Measurements from ENCODE around the gene NXPH4.

DNA sequence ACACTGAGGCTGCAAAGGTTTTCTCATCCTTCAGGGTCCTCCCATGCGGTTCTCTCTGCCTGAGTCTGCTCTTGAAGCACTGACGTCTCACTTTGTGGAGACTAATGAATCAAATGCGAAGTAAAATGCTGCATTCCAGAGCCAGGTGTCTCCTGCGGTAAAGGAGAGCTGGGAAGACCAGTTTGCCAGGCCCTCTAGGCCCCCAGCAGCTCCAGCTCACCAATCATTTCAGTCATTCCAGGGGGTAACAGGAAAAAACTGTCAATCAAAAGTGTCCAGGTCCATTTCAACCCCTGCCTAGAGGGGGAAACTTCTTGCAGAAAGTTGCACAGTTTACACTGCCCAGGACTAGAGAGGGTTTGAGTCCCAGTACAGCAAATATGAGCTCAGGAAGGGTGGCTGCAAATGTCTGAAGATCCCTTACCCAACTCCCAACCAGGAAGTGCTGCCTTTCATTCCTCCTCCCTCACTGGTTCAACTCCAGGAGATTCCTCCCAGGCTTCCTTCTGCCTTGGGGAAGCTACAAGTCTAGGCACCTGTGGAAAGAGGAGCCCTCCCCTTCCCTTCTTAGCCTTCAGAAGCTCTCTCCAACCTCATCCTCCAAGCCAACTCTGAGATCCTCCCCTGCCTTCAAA, 2.7 kb upstream of the NXPH4 start:
- TF ChIP-seq, protein P1, sequence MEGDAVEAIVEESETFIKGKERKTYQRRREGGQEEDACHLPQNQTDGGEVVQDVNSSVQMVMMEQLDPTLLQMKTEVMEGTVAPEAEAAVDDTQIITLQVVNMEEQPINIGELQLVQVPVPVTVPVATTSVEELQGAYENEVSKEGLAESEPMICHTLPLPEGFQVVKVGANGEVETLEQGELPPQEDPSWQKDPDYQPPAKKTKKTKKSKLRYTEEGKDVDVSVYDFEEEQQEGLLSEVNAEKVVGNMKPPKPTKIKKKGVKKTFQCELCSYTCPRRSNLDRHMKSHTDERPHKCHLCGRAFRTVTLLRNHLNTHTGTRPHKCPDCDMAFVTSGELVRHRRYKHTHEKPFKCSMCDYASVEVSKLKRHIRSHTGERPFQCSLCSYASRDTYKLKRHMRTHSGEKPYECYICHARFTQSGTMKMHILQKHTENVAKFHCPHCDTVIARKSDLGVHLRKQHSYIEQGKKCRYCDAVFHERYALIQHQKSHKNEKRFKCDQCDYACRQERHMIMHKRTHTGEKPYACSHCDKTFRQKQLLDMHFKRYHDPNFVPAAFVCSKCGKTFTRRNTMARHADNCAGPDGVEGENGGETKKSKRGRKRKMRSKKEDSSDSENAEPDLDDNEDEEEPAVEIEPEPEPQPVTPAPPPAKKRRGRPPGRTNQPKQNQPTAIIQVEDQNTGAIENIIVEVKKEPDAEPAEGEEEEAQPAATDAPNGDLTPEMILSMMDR (conservative IDR thresholded peaks at IDR 0.05) = no peak
- no peak for TF ChIP-seq ZFX (IDR thresholded peaks at IDR 0.05)
